K562 (cell line): ENCODE data around the gene RNF41. TPM values are rescaled to one million over a fixed set of nuclear protein-coding genes. Genes with fewer than 3 reads are reported as not detected.

Experiments
- BRD9 ChIP-seq: fragments of 450-650 bp; IDR thresholded peaks from 2 replicates; pipeline ENCODE4 v1.6.1; 2018; ENCODE audit warnings: low read depth; ENCODE audit not compliant: partially characterized antibody
- FOXK2 ChIP-seq, 2 experiments: fragments of 450-650 bp; IDR thresholded peaks in 1 of 2; conservative IDR thresholded peaks in 1 of 2; 2 replicates each; pipeline ENCODE4 v1.6.1; 2016; ENCODE audit warnings: low read depth in 2 of 2, mild to moderate bottlenecking in 1 of 2
- L3MBTL2 ChIP-seq: fragments of 450-650 bp; IDR thresholded peaks from 2 replicates; pipeline ENCODE4 v1.6.1; 2016; ENCODE audit warnings: mild to moderate bottlenecking, moderate library complexity
- MTA2 ChIP-seq: fragments of 450-650 bp; IDR thresholded peaks from 2 replicates; pipeline ENCODE4 v1.6.1; 2016; ENCODE audit warnings: low read depth
- NR2C1 ChIP-seq, 2 experiments: fragments of 450-650 bp; IDR thresholded peaks; 2 replicates each; pipeline ENCODE4 v1.6.1; 2017; ENCODE audit warnings: mild to moderate bottlenecking in 2 of 2, antibody characterized with exemption in 1 of 2, inconsistent platforms in 1 of 2, missing compliant biosample characterization in 1 of 2, missing genetic modification characterization in 1 of 2
- PTBP1 ChIP-seq: fragments of 200-400 bp; formaldehyde crosslinking; IDR thresholded peaks from 2 replicates; pipeline ENCODE4 v1.6.1; 2017; ENCODE audit warnings: low read depth, low read length
- SMARCB1 ChIP-seq: IDR thresholded peaks from 2 replicates; pipeline ENCODE4 v1.6.1; 2011; ENCODE audit warnings: improper control_type of control experiment, low read depth; ENCODE audit not compliant: insufficient read length
- SNIP1 ChIP-seq: fragments of 450-650 bp; IDR thresholded peaks from 2 replicates; pipeline ENCODE4 v1.7.1; 2017; ENCODE audit warnings: low read depth, mild to moderate bottlenecking
- TBP ChIP-seq: optimal IDR thresholded peaks from 2 replicates; pipeline ENCODE3; 2011; ENCODE audit warnings: low read depth, low read length, improper control_type of control experiment
- U2AF2 ChIP-seq: fragments of 200-400 bp; formaldehyde crosslinking; optimal IDR thresholded peaks from 2 replicates; pipeline ENCODE3; 2017; ENCODE audit warnings: low read depth, mild to moderate bottlenecking, low read length
- ZFX ChIP-seq: sonication (generic); formaldehyde crosslinking; IDR thresholded peaks from 2 replicates; pipeline ENCODE4 v1.8.0; 2022; ENCODE audit warnings: mild to moderate bottlenecking, missing genetic modification reagents, moderate library complexity
- ZNF41 ChIP-seq: fragments of 250-450 bp; sonication (Bioruptor Pico); conservative IDR thresholded peaks from 2 replicates; pipeline ENCODE4 v1.4.0; 2020; ENCODE audit warnings: mild to moderate bottlenecking
- ZNF551 ChIP-seq: fragments of 250-450 bp; sonication (Bioruptor Pico); IDR thresholded peaks from 2 replicates; pipeline ENCODE4 v1.5.0; 2021; ENCODE audit warnings: mild to moderate bottlenecking, moderate library complexity
- polyA plus RNA-seq, 8 experiments: library from polyadenylated mRNA; depleted of rRNA in 4 of 8; stranded (reverse) in 5 of 8; unstranded in 3 of 8; fragments of >200 nt; fragmentation: Nextera tagmentation in 2 of 8; fragmentation: Illumina TruSeq in 1 of 8; extraction: Ambion mirVana in 2 of 8; extraction: Trizol in 1 of 8; gene quantifications; 2 replicates each; pipeline versions ENCODE4 v1.2.1 to v1.2.3, GENCODE V29; 2011 to 2014; ENCODE audit warnings: inconsistent platforms in 1 of 8, missing spikeins in 1 of 8
- total RNA-seq, 7 experiments: library from RNA; depleted of rRNA in 6 of 7; stranded (reverse); fragments of >200 nt in 6 of 7; fragmentation: Illumina TruSeq in 2 of 7; extraction: Trizol in 2 of 7; gene quantifications; 2 replicates each; pipeline versions ENCODE4 v1.2.1 to v1.2.3, GENCODE V29; 2011 to 2021; ENCODE audit warnings: low replicate concordance in 1 of 7
- TF ChIP-seq, protein P1 (sequence below): fragments of 200-800 bp; sonication (Bioruptor generic); IDR thresholded peaks from 2 replicates; pipeline ENCODE4 v1.6.1; 2017; ENCODE audit warnings: missing genetic modification characterization, missing compliant biosample characterization
- TF ChIP-seq, protein P2 (sequence below): fragments of 250-450 bp; sonication (Bioruptor Pico); IDR thresholded peaks from 2 replicates; pipeline ENCODE4 v1.8.0; 2021; ENCODE audit warnings: mild to moderate bottlenecking, moderate library complexity
- TF ChIP-seq, protein P3 (sequence below): fragments of 450-650 bp; formaldehyde crosslinking; IDR thresholded peaks from 2 replicates; pipeline ENCODE4 v1.4.0; 2020; ENCODE audit warnings: mild to moderate bottlenecking, moderate library complexity
- TF ChIP-seq, protein P4 (sequence below): IDR thresholded peaks from 2 replicates; pipeline ENCODE4 v1.6.1; 2012; ENCODE audit warnings: low read depth, low read length, improper control_type of control experiment, borderline replicate concordance
- TF ChIP-seq, protein P5 (sequence below), 3 experiments: IDR thresholded peaks in 2 of 3; conservative IDR thresholded peaks in 1 of 3; 2 replicates each; pipeline ENCODE4 v1.5.1; 2011 to 2012; ENCODE audit warnings: low read length in 3 of 3, mild to moderate bottlenecking in 3 of 3, control low read depth in 2 of 3, improper control_type of control experiment in 1 of 3, inconsistent platforms in 1 of 3, low read depth in 1 of 3, mixed read lengths in 1 of 3, moderate library complexity in 1 of 3; ENCODE audit not compliant: insufficient read depth in 2 of 3

RNF41 gene
- total and polyA plus RNA-seq, 9 of the 15 experiments (the other 6 are each of a cell fraction or from before 2014, with no cell fraction given): 28.2 to 46.8 (median 33.8) TPM

DNA sequence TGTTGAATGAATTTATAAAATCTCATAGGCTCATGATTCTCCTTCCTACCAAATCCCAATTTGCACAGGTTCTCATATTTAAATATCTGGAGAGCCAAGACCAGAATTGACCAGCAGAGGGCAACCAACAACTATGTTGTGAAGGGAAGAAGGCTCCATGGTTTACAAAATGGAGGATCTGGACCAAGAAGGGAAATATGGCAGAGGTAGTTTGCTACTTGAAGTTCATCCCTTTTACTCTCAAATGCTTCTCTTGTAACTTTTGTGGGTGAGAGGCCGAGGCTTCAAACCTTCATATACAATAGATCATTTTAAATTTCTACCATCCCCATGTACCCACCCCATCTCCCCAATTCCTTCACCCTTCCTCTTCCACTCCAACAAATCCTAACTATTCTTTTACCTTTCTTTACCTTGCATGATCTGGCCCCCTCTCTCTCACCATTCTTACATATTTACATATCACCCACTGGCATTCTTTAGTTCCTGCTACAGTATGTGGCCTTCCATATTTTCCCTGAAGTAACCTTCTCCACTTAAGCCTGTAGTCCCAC, 28.6 kb downstream of the RNF41 start (continued):
- TF ChIP-seq, protein P1, sequence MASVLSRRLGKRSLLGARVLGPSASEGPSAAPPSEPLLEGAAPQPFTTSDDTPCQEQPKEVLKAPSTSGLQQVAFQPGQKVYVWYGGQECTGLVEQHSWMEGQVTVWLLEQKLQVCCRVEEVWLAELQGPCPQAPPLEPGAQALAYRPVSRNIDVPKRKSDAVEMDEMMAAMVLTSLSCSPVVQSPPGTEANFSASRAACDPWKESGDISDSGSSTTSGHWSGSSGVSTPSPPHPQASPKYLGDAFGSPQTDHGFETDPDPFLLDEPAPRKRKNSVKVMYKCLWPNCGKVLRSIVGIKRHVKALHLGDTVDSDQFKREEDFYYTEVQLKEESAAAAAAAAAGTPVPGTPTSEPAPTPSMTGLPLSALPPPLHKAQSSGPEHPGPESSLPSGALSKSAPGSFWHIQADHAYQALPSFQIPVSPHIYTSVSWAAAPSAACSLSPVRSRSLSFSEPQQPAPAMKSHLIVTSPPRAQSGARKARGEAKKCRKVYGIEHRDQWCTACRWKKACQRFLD: peak; percentile 70; the same call in 1 of the 2 replicates
- TF ChIP-seq BRD9 (peak; percentile 70), ZNF41 (CRISPR knock-in tag) (no peak), ZFX (0 out of 2 replicates have a peak, but pooled peaks have one; percentile 20), PTBP1 (no peak), L3MBTL2 (peak; percentile 22; the same call in 1 of the 2 replicates), NR2C1 (IDR thresholded peaks at IDR 0.05) (0 out of 2 replicates have a peak, but pooled peaks have one; percentile 26), NR2C1 (tag; IDR thresholded peaks at IDR 0.05) (no peak), FOXK2 (conservative IDR thresholded peaks at IDR 0.05 in 1 of 2, IDR thresholded peaks at IDR 0.05 in 1 of 2; ENCODE audit: low read depth in 2 of 2) (peak in 1 of 2 experiments; percentile 51; a peak in 1 of 4 replicates), ZNF551 (CRISPR knock-in tag) (no peak), TBP (peak; percentile 21), MTA2 (0 out of 2 replicates have a peak, but pooled peaks have one; percentile 12), SMARCB1 (no peak), SNIP1 (0 out of 2 replicates have a peak, but pooled peaks have one; percentile 11), U2AF2 (no peak)
- TF ChIP-seq, protein P2, sequence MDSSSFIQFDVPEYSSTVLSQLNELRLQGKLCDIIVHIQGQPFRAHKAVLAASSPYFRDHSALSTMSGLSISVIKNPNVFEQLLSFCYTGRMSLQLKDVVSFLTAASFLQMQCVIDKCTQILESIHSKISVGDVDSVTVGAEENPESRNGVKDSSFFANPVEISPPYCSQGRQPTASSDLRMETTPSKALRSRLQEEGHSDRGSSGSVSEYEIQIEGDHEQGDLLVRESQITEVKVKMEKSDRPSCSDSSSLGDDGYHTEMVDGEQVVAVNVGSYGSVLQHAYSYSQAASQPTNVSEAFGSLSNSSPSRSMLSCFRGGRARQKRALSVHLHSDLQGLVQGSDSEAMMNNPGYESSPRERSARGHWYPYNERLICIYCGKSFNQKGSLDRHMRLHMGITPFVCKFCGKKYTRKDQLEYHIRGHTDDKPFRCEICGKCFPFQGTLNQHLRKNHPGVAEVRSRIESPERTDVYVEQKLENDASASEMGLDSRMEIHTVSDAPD (CRISPR knock-in tag): no peak
- TF ChIP-seq, protein P3, sequence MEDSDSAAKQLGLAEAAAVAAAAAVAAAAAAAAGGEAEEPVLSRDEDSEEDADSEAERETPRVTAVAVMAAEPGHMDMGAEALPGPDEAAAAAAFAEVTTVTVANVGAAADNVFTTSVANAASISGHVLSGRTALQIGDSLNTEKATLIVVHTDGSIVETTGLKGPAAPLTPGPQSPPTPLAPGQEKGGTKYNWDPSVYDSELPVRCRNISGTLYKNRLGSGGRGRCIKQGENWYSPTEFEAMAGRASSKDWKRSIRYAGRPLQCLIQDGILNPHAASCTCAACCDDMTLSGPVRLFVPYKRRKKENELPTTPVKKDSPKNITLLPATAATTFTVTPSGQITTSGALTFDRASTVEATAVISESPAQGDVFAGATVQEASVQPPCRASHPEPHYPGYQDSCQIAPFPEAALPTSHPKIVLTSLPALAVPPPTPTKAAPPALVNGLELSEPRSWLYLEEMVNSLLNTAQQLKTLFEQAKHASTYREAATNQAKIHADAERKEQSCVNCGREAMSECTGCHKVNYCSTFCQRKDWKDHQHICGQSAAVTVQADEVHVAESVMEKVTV (CRISPR knock-in tag): peak; percentile 79
- TF ChIP-seq, protein P4, sequence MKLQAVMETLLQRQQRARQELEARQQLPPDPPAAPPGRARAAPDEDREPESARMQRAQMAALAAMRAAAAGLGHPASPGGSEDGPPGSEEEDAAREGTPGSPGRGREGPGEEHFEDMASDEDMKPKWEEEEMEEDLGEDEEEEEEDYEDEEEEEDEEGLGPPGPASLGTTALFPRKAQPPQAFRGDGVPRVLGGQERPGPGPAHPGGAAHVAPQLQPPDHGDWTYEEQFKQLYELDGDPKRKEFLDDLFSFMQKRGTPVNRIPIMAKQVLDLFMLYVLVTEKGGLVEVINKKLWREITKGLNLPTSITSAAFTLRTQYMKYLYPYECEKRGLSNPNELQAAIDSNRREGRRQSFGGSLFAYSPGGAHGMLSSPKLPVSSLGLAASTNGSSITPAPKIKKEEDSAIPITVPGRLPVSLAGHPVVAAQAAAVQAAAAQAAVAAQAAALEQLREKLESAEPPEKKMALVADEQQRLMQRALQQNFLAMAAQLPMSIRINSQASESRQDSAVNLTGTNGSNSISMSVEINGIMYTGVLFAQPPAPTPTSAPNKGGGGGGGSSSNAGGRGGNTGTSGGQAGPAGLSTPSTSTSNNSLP: 0 out of 2 replicates have a peak, but pooled peaks have one; percentile 41
- TF ChIP-seq, protein P5, sequence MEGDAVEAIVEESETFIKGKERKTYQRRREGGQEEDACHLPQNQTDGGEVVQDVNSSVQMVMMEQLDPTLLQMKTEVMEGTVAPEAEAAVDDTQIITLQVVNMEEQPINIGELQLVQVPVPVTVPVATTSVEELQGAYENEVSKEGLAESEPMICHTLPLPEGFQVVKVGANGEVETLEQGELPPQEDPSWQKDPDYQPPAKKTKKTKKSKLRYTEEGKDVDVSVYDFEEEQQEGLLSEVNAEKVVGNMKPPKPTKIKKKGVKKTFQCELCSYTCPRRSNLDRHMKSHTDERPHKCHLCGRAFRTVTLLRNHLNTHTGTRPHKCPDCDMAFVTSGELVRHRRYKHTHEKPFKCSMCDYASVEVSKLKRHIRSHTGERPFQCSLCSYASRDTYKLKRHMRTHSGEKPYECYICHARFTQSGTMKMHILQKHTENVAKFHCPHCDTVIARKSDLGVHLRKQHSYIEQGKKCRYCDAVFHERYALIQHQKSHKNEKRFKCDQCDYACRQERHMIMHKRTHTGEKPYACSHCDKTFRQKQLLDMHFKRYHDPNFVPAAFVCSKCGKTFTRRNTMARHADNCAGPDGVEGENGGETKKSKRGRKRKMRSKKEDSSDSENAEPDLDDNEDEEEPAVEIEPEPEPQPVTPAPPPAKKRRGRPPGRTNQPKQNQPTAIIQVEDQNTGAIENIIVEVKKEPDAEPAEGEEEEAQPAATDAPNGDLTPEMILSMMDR (IDR thresholded peaks at IDR 0.05 in 2 of 3, conservative IDR thresholded peaks at IDR 0.05 in 1 of 3; ENCODE audit: insufficient read depth in 2 of 3, low read depth in 1 of 3, low read length in 3 of 3): peak; percentile 82 to 98 (median 82)
